ENCODE results near the gene SH3PXD2A.

GRCh38 chr10:103575416-103576075, 279.8 kb downstream of the SH3PXD2A start:
- TF ChIP-seq CTCF (IDR thresholded peaks at IDR 0.05 in 8 of 11, conservative IDR thresholded peaks at IDR 0.05 in 3 of 11): no peak
- TF ChIP-seq POLR2A (IDR thresholded peaks at IDR 0.05): no peak
